ENCODE measurements around the gene KLHL35.

- TF ChIP-seq, protein P1, sequence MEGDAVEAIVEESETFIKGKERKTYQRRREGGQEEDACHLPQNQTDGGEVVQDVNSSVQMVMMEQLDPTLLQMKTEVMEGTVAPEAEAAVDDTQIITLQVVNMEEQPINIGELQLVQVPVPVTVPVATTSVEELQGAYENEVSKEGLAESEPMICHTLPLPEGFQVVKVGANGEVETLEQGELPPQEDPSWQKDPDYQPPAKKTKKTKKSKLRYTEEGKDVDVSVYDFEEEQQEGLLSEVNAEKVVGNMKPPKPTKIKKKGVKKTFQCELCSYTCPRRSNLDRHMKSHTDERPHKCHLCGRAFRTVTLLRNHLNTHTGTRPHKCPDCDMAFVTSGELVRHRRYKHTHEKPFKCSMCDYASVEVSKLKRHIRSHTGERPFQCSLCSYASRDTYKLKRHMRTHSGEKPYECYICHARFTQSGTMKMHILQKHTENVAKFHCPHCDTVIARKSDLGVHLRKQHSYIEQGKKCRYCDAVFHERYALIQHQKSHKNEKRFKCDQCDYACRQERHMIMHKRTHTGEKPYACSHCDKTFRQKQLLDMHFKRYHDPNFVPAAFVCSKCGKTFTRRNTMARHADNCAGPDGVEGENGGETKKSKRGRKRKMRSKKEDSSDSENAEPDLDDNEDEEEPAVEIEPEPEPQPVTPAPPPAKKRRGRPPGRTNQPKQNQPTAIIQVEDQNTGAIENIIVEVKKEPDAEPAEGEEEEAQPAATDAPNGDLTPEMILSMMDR (conservative IDR thresholded peaks at IDR 0.05; ENCODE audit: low read length): no peak
- TF ChIP-seq EZH2phosphoT487 (IDR thresholded peaks at IDR 0.05; ENCODE audit: borderline replicate concordance, low read depth, low read length): no peak
Measured at GRCh38 chr11:75427181-75427580, 5.8 kb downstream of the KLHL35 start.
